ENCODE results near the gene FAM228A.
"Not testable (repeated sequence)": the region's sequence is repeated elsewhere in the genome, so short reads cannot be mapped to it uniquely, and the experiment has no call there.

FAM228A gene

GRCh38 chr2:24174851-24175277 lies at the start of gene FAM228A:
FAM228A (plus strand) TSS chr2:24175053; CDS start chr2:24175481, 428 bp downstream.
- no peak for DNase-seq

GRCh38 chr2:24125956-24126355 lies 48.9 kb upstream of the FAM228A start:
- DNase-seq: no peak

GRCh38 chr2:24132543-24132942 lies 42.3 kb upstream of the FAM228A start:
- no peak for DNase-seq

- not testable (repeated sequence) for DNase-seq
Measured at GRCh38 chr2:24140305-24140704, 34.5 kb upstream of the FAM228A start.

- no peak for DNase-seq
Measured at GRCh38 chr2:24147364-24147763, 27.5 kb upstream of the FAM228A start.

- DNase-seq: no peak
Measured at GRCh38 chr2:24152413-24153197, 22.2 kb upstream of the FAM228A start.

- no peak for DNase-seq
Measured at GRCh38 chr2:24153478-24153877, 21.4 kb upstream of the FAM228A start.

GRCh38 chr2:24158131-24158530 lies 16.7 kb upstream of the FAM228A start:
- no peak for DNase-seq

- no peak for DNase-seq
Measured at GRCh38 chr2:24159708-24160107, 15.1 kb upstream of the FAM228A start.

- no peak for DNase-seq
Measured at GRCh38 chr2:24160761-24161160, 14.1 kb upstream of the FAM228A start.

- DNase-seq: no peak
Measured at GRCh38 chr2:24162494-24162893, 12.4 kb upstream of the FAM228A start.

GRCh38 chr2:24163186-24163585 lies 11.7 kb upstream of the FAM228A start:
- DNase-seq: no peak

- DNase-seq: no peak
Measured at GRCh38 chr2:24163601-24164000, 11.3 kb upstream of the FAM228A start.

GRCh38 chr2:24164416-24164973 lies 10.4 kb upstream of the FAM228A start:
- DNase-seq: peak; percentile 55

- DNase-seq: no peak
Measured at GRCh38 chr2:24169023-24169422, 5.8 kb upstream of the FAM228A start.

GRCh38 chr2:24175631-24176187 lies 856 bp downstream of the FAM228A start:
- DNase-seq: no peak

- no peak for DNase-seq
Measured at GRCh38 chr2:24176326-24176725, 1.5 kb downstream of the FAM228A start.

GRCh38 chr2:24179683-24180082 lies 4.8 kb downstream of the FAM228A start:
- no peak for DNase-seq

GRCh38 chr2:24181849-24182248 lies 7.0 kb downstream of the FAM228A start:
- DNase-seq: no peak

- no peak for DNase-seq
Measured at GRCh38 chr2:24182507-24182906, 7.7 kb downstream of the FAM228A start.

- DNase-seq: no peak
Measured at GRCh38 chr2:24183366-24184069, 8.7 kb downstream of the FAM228A start.

- DNase-seq: no peak
Measured at GRCh38 chr2:24189551-24189950, 14.7 kb downstream of the FAM228A start.

- DNase-seq: no peak
Measured at GRCh38 chr2:24190503-24190902, 15.7 kb downstream of the FAM228A start.

GRCh38 chr2:24191156-24191555 lies 16.3 kb downstream of the FAM228A start:
- no peak for DNase-seq
